Left hindlimb (tissue), 1 donor: ENCODE measurements around the gene ATRAID.

Experiments
- DNase-seq: peaks from one replicate; pipeline ENCODE4 v3.0.0-alpha.2; 2018

Gene ATRAID

GRCh38 chr2:27220091-27220490 is 8.2 kb downstream of the ATRAID start:
- DNase-seq: no peak

- no peak for DNase-seq
These were observed 9.3 kb downstream of the ATRAID start for GRCh38 chr2:27221166-27221565.

GRCh38 chr2:27222407-27222806 is 10.6 kb downstream of the ATRAID start:
- DNase-seq: no peak

DNA sequence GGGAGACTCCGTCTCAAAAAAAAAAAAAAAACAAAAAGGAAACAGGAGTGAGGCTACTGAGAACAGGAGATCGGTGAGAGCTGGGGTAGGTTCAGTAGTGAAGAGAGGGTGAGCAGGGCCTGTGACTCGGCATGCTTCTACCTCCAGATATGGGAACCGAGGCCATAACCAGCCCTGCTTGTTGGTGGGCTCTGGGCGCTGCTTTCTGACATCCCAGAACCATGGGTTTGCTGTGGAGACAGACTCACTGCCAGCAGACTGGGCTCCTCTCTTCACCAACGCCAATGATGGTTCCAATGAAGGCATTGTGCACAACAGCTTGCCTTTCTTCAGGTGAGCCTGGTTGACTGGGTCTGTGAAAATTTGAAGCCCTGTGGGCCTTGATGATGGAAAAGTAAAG is 11.6 kb downstream of the ATRAID start:
- DNase-seq: no peak

- DNase-seq: no peak
These were observed 13.7 kb downstream of the ATRAID start for GRCh38 chr2:27225526-27225925.

- no peak for DNase-seq
These were observed 15.7 kb downstream of the ATRAID start for GRCh38 chr2:27227501-27227900.

DNA sequence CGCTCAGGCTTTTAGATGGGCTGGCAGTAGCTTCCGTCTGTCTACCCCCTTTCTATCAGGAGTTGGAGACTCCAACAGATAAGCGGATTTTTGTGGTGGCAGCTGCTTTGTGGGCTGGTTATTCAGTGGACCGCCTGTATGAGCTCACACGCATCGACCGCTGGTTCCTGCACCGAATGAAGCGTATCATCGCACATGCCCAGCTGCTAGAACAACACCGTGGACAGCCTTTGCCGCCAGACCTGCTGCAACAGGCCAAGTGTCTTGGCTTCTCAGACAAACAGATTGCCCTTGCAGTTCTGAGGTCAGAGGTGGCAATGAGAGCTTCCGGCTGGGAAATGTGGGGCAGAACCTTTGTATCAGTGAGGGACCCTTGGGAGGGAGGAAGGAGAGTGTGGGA is 20.1 kb downstream of the ATRAID start:
- DNase-seq: no peak

DNA sequence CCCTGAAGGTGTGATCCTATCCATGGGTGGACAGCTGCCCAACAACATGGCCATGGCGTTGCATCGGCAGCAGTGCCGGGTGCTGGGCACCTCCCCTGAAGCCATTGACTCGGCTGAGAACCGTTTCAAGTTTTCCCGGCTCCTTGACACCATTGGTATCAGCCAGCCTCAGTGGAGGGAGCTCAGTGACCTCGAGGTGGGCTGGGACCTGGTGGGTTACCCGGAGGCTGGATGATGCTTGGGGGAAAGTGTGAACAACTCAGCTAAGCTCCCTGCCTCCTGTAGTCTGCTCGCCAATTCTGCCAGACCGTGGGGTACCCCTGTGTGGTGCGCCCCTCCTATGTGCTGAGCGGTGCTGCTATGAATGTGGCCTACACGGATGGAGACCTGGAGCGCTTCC is 21.5 kb downstream of the ATRAID start:
- DNase-seq: no peak

GRCh38 chr2:27236136-27236535 is 24.3 kb downstream of the ATRAID start:
- DNase-seq: no peak

GRCh38 chr2:27236626-27237025 is 24.8 kb downstream of the ATRAID start:
- DNase-seq: no peak

DNA sequence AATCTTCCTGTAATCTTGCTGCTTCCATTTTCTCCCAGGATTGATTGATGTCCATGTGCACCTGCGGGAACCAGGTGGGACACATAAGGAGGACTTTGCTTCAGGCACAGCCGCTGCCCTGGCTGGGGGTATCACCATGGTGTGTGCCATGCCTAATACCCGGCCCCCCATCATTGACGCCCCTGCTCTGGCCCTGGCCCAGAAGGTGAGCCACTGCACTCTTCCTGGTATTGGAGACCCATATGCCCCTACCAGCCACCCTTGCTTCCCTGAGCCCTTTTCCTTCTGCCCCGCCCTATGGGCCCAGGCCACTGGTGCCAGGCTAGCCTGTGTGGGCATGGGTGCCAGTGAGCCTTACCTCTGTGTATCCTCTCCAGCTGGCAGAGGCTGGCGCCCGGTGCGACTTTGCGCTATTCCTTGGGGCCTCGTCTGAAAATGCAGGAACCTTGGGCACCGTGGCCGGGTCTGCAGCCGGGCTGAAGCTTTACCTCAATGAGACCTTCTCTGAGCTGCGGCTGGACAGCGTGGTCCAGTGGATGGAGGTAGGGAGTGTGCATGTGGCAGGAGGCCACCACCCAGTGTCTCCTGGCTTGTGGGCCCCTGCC is 25.6 kb downstream of the ATRAID start:
- no peak for DNase-seq

DNA sequence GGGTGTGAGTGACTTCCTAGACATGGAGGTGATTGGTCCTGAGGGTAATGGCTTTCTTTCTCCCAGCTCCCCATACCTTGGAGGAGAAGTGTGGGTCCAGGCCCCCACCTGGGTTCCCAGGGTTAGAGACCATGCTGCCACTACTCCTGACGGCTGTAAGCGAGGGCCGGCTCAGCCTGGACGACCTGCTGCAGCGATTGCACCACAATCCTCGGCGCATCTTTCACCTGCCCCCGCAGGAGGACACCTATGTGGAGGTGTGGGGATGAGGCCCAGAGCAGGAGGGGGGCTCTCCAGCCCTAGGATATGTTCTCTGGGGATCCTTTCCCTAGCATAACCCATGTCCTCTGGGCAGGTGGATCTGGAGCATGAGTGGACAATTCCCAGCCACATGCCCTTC is 27.1 kb downstream of the ATRAID start:
- DNase-seq: no peak

DNA sequence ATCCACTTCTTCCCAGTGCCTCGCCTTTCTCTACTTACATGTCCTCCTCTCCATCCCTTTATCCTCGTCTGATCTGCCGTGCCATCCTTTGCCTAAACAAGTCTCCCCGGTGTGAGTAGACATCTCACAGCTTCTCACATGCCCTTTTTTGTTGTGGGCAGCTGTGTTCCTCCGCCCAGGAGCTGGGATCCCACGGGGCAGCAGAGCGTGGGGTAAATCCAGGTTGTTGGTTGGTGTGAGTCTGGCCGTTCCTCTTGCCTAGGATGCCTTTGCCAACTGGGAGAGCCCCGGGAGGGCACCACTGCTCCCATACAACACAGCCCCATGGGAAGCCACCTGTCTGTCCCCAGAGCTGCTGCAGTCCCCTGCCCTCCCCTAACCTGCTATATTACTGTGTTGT is 28.6 kb downstream of the ATRAID start:
- no peak for DNase-seq

GRCh38 chr2:27241761-27242613 is 30.1 kb downstream of the ATRAID start:
- DNase-seq: no peak

DNA sequence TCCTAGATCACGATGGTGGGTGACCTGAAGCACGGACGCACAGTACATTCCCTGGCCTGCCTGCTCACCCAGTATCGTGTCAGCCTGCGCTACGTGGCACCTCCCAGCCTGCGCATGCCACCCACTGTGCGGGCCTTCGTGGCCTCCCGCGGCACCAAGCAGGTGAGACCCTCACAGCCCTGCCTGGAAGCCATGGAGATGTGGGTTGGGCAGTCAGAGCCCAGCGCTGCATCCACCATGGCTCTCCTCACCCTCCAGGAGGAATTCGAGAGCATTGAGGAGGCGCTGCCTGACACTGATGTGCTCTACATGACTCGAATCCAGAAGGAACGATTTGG is 30.7 kb downstream of the ATRAID start:
- DNase-seq: no peak

DNA sequence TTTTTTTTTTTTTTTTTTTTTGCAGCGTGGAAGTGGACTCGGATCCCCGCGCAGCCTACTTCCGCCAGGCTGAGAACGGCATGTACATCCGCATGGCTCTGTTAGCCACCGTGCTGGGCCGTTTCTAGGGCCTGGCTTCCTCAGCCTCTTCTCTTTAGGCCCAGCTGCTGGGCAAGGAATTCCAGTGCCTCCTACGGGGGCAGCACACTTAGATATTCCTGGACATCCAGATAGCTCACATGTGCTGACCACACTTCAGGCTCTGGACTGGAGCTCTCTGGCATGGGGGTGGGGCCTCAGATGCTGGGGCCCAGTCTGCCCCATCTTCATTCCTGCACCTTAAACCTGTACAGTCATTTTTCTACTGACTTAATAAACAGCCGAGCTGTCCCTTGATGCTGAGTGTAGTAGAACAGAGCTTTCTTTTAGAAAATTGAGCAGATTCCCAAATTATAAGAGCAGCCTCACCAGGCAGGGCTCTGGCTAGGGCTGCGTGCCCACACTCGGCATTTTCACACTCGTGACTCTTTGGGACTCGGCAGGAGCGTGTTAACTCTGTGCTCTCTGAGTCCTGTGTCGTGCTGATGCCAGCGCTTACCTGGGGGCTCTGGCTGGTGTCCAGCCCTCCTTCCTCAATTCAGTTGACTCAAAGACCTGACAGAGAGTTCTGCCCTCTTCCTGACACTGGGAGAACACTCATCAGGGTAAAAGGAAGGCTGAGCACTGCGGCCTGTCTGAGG is 31.7 kb downstream of the ATRAID start:
- no peak for DNase-seq

DNA sequence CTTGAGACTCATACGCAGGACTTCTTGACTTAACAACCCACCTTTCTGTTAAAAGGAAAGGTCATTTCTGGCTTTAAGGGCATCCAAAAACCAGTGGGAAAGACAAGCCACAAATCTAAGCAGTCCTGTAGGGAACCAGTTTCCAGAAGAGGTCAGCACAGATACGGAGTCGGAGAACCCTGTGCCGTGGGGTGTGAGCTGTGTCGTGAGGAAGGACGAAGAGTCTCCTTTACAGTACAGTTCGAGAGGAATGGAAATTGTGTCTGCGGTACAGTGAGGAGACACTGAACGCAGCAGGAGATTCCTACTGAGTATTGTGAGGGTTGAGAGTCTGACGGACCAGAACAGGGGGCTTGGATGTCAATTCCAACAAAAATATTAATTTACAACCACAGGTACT is 33.3 kb downstream of the ATRAID start:
- DNase-seq: no peak

DNA sequence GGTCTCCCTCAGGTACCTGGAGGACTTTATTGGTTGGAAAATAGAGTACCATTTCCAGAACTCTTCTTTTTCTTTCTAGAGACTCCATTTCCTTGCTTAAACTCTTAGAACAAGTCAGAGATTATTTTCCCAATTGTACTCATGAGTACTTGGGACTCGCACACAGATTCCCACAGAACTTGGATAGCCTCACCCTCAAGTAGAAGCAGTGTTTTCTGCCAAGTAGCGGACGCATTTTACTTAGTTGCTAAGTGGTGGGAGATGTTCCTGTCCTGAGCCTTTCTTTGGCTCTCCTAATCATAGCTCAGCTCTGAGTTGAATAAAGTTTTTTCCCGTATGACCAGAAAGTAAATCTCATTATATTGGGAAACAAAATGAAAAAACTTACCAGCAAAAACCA is 33.8 kb downstream of the ATRAID start:
- no peak for DNase-seq

GRCh38 chr2:27247893-27248292 is 36.1 kb downstream of the ATRAID start:
- DNase-seq: no peak

- no peak for DNase-seq
These were observed 37.5 kb downstream of the ATRAID start for GRCh38 chr2:27249159-27249890.

DNA sequence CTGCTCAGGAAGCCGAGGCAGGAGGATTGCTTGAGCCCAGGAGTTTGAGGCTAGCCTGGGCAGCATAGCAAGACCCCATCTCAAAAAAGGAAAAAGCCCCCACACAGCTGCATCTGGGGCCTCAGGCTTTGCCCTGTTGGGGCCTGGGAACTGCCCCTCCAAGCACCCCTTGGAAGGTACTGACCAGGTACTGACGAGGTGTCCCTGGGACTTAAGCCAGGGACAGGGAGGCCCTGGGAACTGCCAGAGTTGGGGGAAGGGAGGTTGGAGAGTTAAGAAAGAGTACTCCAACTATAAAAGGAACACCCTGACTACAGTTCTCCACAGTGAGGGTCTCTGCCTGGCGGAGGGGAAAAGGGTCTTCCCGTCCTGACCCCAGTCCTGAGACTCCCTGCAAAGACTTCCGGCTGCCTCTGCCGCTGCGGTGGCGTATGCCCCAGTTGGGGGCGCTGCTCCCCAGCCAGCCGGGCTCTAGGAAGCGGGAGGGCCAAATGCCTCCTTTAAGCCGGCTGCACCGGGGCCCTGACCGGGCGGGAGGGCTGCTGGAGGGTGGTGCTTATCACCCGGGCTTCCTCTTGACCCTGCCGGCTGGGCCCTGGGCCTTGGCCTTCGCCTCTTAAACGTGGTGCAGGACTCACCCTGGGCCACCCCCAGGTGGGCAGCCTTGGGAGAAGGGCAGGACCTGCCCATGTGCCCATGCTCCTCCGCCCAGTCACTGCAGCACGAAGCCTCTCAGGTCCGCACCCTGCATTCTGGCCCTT is 38.2 kb downstream of the ATRAID start:
- no peak for DNase-seq

- DNase-seq: no peak
These were observed 39.0 kb downstream of the ATRAID start for GRCh38 chr2:27250652-27251379.
